ENCODE data around the gene EHMT1. TPM values are rescaled to one million over a fixed set of nuclear protein-coding genes. Genes with fewer than 3 reads are reported as not detected.

The EHMT1 gene
- polyA plus RNA-seq, 3 donors, result 67.8 to 78.8 (median 76.3) TPM

DNA sequence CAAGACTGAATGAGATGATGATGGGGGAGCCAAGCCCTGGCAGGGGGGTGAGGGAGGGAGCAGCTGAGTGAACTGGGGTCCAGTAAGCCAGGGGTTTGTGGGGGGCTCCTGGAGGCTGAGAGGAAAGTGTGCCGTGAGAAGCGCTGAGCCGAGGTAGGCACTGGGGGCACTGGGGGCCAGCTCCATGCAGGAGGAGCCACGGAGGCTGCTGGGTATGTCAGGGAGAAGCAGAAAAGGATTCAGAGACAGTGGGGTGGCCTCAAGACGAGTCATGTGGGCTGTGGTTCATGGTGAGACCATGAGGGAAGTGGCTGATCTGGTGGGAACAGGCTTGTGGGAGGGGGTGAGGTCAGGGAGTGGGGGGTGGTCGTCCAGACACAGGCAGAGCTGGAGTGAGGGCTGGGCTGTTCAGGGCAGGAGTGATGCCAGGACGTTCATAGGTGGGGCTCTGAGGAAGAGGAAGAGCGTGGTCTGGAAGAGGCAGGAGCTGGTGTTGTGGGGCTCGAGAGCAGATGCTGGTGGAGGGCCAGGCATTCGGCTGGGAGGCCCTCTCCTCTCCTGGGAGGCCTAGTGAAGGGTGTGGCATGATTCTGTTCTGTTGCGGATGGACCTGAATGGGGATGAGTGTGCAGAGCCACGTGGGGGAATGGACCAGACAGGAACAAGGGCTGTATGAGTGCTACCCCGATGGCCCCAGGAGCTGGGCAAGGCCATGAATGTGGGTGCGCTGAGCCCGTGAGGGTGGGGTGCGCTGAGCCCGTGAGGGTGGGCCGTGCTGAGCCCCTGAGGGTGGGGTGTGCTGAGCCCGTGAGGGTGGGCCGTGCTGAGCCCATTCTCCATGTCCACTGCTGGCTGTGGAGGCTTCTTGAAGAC, 166.1 kb downstream of the EHMT1 start:
- DNase-seq (ENCODE audit: extremely low read depth in 1 of 11, low read depth in 9 of 11, low spot score in 4 of 11), result no peak

- DNase-seq (ENCODE audit: extremely low read depth in 1 of 11, low read depth in 9 of 11, low spot score in 4 of 11), result no peak
Measured at GRCh38 chr9:137785704-137786161, 166.9 kb downstream of the EHMT1 start.

DNA sequence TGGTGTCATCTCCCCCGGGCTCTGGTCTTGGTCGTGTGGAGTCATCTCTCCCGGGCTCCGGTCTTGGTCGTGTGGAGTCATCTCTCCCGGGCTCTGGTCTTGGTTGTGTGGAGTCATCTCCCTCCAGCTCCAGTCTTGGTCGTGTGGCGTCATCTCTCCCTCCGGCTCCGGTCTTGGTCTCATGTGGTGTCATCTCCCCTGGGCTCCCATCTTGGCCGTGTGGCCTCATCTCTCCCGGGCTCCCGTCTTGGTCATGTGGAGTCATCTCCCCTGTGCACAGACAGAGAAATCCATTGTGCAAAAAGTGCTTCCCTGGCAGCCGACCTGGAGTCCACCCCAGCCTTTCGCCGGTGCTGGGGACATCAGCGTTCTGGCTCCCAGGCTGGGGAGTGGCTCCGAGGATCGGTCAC, 167.7 kb downstream of the EHMT1 start:
- DNase-seq (ENCODE audit: extremely low read depth in 1 of 11, low read depth in 9 of 11, low spot score in 4 of 11), result no peak

GRCh38 chr9:137787381-137787780, 168.6 kb downstream of the EHMT1 start:
- no peak for DNase-seq (ENCODE audit: extremely low read depth in 1 of 11, low read depth in 9 of 11, low spot score in 4 of 11)

GRCh38 chr9:137787786-137788505, 169.1 kb downstream of the EHMT1 start:
- DNase-seq (ENCODE audit: extremely low read depth in 1 of 11, low read depth in 9 of 11, low spot score in 4 of 11), result no peak

GRCh38 chr9:137788561-137789294, 169.9 kb downstream of the EHMT1 start:
- DNase-seq (ENCODE audit: extremely low read depth in 1 of 11, low read depth in 9 of 11, low spot score in 4 of 11), result no peak

DNA sequence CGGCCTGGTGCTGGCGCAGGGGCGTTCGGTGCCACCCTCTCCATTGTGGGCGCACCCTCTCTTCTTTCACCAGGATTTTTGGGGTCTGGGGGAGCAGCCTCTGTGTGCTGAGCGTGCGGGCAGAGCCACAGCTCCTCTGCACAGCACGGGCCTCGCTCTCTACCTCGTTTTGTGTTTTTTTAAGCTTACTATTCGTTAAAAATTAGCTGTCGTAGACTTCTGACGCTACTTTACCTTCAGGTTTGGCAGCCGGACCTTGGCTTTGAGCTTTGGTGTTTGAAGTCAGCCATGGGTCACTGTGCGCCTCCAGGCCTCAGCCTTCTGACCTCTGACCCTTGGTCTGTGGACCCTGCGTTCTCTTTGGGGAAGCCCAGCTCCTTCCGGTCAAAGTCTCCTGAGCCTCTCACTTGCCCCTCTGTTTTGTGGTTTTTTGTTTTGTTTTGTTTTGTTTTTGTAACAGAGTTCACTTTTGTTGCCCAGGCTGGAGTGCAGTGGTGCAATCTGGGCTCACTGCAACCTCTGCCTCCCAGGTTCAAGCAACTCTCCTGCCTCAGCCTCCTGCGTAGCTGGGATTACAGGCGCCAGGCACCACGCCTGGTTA, 170.6 kb downstream of the EHMT1 start:
- no peak for DNase-seq (ENCODE audit: extremely low read depth in 1 of 11, low read depth in 9 of 11, low spot score in 4 of 11)

- DNase-seq (ENCODE audit: extremely low read depth in 1 of 11, low read depth in 9 of 11, low spot score in 4 of 11), result no peak
Measured at GRCh38 chr9:137791947-137792346, 173.1 kb downstream of the EHMT1 start.

GRCh38 chr9:137793196-137793841, 174.5 kb downstream of the EHMT1 start:
- no peak for DNase-seq (ENCODE audit: extremely low read depth in 1 of 11, low read depth in 9 of 11, low spot score in 4 of 11)

DNA sequence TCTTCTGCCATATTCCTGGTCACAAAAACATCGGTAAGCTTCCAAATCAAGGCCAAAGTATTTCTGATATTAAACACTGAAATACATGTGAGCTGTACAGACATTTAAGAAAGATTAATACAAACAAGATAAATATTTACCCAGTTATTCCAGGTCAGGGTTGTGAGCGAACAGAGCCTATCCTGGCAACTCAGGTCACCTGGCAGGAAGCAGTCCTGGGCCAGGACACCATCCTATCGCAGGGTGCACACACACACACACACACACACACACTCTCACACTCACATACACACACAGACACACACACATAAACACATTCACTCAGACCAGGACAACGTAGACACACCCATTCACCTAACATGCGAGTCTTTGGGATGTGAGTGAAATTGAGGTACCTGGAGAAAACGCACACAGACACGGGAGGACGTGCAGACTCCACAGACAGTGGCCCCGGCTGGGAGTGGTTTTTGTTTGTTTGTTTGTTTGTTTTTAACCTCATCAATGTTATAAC, 176.4 kb downstream of the EHMT1 start:
- DNase-seq (ENCODE audit: extremely low read depth in 1 of 11, low read depth in 9 of 11, low spot score in 4 of 11), result no peak

GRCh38 chr9:137797206-137798120, 178.7 kb downstream of the EHMT1 start:
- DNase-seq (ENCODE audit: extremely low read depth in 1 of 11, low read depth in 9 of 11, low spot score in 4 of 11), result no peak

- DNase-seq (ENCODE audit: extremely low read depth in 1 of 11, low read depth in 9 of 11, low spot score in 4 of 11), result no peak
Measured at GRCh38 chr9:137798142-137798541, 179.3 kb downstream of the EHMT1 start.

GRCh38 chr9:137798901-137799629, 180.3 kb downstream of the EHMT1 start:
- DNase-seq (ENCODE audit: extremely low read depth in 1 of 11, low read depth in 9 of 11, low spot score in 4 of 11), result no peak

- no peak for DNase-seq (ENCODE audit: extremely low read depth in 1 of 11, low read depth in 9 of 11, low spot score in 4 of 11)
Measured at GRCh38 chr9:137799630-137799983, 180.8 kb downstream of the EHMT1 start.

DNA sequence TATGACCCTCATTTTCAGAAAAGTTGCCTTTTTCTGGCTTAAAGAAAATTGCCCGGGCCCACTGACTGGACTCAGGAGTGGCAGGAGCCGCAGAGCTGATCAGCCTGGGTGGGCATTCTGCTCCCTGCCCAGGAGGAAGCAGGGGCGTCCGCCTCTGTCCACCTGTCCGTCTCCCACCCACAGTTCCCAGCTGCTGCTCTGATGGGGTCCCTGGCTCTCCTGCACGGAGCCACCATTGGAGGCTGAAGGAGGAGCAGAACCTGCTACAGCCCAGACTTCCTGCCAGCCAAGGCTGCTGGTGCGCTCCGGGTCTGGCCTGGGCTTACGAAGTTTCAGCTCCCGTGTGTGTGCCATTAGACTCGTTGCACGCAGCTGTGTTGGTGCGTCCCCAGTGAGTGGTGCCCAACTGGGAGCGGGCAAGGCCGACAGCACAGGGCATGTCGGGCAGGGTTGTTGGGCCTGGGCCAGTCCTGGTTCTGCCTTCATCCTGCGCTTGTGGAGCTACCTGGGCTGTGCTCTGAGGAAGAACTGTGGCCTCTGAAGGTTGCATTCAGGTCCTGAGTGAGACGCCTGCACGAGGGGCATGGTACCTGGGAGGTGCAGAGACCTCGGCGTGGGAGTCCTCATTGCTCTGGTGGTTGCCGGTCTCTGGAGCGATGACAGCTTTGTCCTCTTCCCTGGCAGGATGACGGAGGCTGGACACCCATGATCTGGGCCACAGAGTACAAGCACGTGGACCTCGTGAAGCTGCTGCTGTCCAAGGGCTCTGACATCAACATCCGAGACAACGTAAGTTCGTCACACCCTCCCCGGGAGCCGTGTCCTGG, 181.6 kb downstream of the EHMT1 start:
- DNase-seq (ENCODE audit: extremely low read depth in 1 of 11, low read depth in 9 of 11, low spot score in 4 of 11), result no peak

- no peak for DNase-seq (ENCODE audit: extremely low read depth in 1 of 11, low read depth in 9 of 11, low spot score in 4 of 11)
Measured at GRCh38 chr9:137801023-137801319, 182.2 kb downstream of the EHMT1 start.

Measured in renal cortex interstitium (tissue), 11 donors.